HG02798 (cell line): ENCODE measurements around the gene DYSF.

ENCODE experiments used
- ATAC-seq: cut with Tn5 transposase; IDR thresholded peaks from one replicate; pipeline ENCODE4 v1.9.1; 2021; ENCODE audit warnings: mild to moderate bottlenecking; ENCODE audit not compliant: unreplicated experiment, poor library complexity

Gene DYSF

DNA sequence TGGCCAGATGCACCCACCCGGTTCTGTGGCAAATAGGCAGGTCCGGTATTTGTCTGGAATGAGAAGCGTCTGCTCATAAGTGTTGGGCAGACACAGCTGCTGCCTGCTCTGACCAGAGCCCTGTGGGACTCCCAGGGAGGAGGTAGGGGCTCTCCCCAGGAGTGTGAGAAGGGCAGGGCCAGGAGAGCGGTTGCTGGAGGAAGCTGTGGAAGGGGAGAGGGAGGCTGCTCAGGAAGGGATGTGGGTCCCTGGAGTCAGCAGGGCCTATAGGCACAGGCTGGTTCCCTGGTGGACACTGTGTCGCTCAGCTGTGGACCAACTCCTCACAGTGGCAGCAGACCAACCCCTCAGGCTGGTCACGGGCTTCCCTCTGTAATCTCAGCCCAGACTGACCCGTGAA, 109.2 kb downstream of the DYSF start:
- no peak for ATAC-seq

GRCh38 chr2:71563872-71564271, 110.5 kb downstream of the DYSF start:
- ATAC-seq = no peak

DNA sequence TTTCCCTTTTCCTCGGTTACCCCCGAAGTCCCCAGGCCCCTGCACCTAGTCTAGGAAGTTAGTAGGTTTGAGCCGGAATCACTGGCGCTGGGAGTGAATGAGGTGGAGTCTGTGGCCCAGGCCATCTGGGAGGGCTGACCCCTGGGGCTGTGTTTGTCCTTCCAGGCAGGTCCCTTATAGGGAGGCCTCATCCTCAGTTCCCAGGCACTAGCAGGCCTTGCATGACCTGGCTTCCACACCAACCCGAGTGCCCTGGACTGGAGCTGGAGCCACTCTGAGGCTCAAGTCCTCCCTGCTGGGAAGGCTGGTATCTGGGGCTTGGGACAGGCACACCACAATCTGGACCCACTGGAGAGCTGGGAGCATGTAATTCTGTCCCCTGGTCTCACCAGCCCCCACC, 111.0 kb downstream of the DYSF start:
- ATAC-seq = no peak

- ATAC-seq = no peak
Observed at GRCh38 chr2:71564790-71565189, 111.4 kb downstream of the DYSF start.

- no peak for ATAC-seq
Observed at GRCh38 chr2:71566372-71566771, 113.0 kb downstream of the DYSF start.

DNA sequence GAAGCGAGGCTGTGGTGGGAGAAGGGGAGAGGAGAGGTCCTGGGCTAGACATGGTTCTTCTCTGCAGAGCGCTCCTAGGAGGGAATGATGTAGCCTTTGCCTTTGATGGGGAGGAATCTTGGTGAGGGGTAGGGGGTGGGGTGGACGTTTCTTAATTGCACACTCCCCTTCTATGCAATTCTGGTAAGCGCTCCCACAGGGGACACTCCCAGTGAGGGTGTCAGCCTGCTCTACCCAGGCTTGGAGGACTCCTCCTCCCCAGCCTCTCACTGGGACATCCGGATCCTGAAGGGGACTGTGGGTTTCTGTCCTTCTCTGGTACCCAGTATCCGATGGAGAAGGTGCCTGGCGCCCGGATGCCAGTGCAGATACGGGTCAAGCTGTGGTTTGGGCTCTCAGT, 114.3 kb downstream of the DYSF start:
- ATAC-seq = no peak

DNA sequence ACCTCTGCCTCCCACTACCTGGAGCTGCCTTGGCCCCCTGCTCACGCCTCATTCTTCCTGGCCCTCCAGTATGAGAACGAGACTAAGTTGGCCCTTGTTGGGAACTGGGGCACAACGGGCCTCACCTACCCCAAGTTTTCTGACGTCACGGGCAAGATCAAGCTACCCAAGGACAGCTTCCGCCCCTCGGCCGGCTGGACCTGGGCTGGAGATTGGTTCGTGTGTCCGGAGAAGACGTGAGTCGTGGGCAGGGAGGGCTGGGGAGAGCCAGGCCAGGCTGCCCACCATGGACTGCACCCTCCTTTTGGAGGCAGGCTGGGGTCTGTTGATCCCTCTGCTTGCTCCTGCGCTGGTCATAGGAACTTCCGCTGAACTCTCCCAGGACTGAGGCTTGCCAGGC, 114.7 kb downstream of the DYSF start:
- ATAC-seq = no peak

DNA sequence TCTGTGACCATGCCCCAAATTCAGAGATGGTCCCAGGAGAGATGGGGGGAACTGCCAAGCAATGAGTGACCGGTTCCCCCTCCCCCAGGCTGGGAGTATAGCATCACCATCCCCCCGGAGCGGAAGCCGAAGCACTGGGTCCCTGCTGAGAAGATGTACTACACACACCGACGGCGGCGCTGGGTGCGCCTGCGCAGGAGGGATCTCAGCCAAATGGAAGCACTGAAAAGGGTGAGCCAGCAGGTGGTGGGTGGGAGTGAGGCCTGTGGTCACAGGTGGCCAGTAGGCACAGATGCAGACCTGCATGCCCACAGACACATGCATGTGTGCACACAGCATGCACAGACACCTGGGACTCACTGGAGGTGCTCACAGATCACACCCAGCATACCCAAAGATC, 117.2 kb downstream of the DYSF start:
- ATAC-seq = no peak

GRCh38 chr2:71570951-71571460, 117.6 kb downstream of the DYSF start:
- ATAC-seq = no peak

DNA sequence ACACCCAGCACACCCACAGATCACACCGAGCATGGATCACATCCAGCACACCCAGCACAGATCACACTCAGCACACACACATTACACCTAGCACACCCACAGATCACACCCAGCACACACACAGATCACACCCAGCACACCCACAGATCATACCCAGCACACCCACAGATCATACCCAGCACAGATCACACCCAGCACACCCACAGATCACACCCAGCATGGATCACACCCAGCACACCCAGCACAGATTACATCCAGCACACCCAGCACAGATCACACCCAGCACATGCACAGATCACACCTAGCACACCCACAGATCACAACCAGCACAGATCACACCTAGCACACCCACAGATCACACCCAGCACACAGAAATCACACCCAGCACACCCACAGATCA, 118.6 kb downstream of the DYSF start:
- no peak for ATAC-seq

DNA sequence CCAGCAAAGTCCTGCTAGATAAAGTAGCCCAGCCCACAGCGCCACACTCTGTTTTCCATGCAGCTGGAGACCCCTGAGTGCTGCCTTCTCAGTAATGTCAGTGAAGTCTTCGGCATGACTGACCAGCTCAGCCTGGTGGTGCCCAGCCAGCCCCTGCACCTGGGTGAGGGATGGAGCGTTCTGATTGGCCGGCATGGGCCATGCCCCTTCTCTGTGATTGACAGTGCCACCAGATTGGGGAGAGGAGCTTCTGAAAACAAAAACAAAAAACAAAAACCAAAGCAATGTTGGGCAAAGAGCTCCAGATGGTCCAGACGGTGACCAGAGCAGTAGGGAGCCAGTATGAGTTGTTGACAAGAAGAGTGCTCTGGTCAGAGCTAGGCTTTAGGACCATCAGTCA, 122.6 kb downstream of the DYSF start:
- no peak for ATAC-seq

- ATAC-seq = no peak
Observed at GRCh38 chr2:71576541-71576940, 123.2 kb downstream of the DYSF start.

- ATAC-seq = no peak
Observed at GRCh38 chr2:71577209-71577608, 123.8 kb downstream of the DYSF start.

DNA sequence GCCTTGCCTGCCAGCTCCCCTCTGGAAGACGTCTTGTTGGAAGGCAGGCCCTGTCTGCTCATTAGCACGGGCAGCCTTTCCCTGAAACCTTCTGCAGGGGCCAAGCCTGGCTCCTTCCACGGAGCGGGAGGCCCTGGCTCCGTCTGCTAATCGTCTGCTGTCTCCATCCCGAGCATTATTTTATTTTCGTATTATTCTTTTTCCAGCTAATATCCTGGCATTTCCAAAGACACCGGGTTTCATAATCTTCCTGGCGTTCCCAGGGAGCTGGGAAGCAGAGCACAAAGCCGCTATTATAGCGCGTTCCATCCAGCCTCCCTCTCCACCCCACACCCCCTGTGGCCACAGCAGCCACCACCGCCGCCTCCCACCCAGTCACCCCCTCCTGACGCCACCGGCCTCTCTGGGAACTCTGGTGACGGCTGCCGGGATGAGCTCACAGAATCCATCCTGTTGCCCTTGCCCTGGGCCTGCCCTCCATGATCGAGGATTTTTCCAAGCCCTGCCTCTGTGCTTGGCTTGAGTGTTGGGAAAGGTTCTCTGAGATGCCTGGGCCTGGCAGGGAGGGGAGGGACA, 125.5 kb downstream of the DYSF start:
- no peak for ATAC-seq

GRCh38 chr2:71581026-71581425, 127.7 kb downstream of the DYSF start:
- no peak for ATAC-seq

- ATAC-seq = no peak
Observed at GRCh38 chr2:71583876-71584275, 130.5 kb downstream of the DYSF start.

- ATAC-seq = no peak
Observed at GRCh38 chr2:71586471-71586870, 133.1 kb downstream of the DYSF start.

GRCh38 chr2:71587509-71588073, 134.2 kb downstream of the DYSF start:
- no peak for ATAC-seq

DNA sequence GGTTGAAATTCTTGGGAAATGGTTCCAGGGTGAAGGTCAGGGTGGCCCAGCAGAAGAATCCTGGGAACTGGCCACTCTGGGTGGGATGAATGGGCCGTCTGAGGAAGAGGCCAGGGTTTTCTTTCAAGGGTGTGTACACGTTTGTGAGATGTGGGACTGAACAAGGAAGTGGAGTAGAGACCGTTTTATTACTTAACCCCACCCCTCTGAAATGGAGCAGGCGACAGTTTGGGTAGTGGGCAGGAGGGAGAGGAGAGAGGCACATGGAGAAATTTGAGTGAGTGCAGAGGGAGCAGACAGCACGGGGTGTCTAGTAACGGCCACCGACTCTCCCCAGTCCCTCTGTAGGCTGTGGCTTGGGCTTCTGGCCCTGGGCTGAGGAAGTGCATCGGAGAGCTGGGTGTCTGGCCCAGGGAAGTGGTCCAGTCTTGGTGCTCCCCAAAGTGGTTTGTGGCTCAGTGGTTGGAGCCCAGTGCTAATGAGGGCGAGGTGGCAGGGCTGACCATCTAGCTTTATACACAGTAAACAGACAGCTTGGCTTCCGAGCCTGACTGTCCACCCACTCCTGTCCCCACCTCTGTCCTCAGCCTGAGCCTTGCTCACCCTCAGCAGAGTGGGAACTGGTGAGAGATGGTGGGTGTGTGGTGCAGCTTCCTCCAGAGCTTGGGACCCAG, 135.3 kb downstream of the DYSF start:
- ATAC-seq = no peak

GRCh38 chr2:71589763-71590162, 136.4 kb downstream of the DYSF start:
- ATAC-seq = no peak

- no peak for ATAC-seq
Observed at GRCh38 chr2:71591044-71591443, 137.7 kb downstream of the DYSF start.

GRCh38 chr2:71592181-71592711, 138.9 kb downstream of the DYSF start:
- no peak for ATAC-seq
